Right lobe of liver (tissue), 6 donors: Measurements from ENCODE around the gene GPATCH2. TPM values are rescaled to one million over a fixed set of nuclear protein-coding genes. Genes with fewer than 3 reads are reported as not detected.

Source experiments
- ATAC-seq, 4 donors: fragments of 200-7000 bp; cut with Tn5 transposase; one replicate each; pipeline ENCODE4 v1.9.1; 2020; ENCODE audit warnings: mild to moderate bottlenecking in 4 of 4, moderate library complexity in 4 of 4
- DNase-seq, 3 donors: peaks; one replicate each; pipeline ENCODE4 v3.0.0-alpha.2; 2020
- H3K27ac ChIP-seq, 3 donors: fragments of 200-600 bp; one replicate each; pipeline ENCODE4 v1.8.0; 2022
- H3K27me3 ChIP-seq, 2 donors: fragments of 200-600 bp; one replicate each; pipeline ENCODE4 v1.8.0; 2022
- H3K36me3 ChIP-seq, 4 donors: fragments of 200-600 bp; sonication (generic) in 1 of 4; one replicate each; pipeline versions ENCODE4 v1.5.1 to v1.8.0; 2017 to 2022; ENCODE audit warnings: control low read depth in 1 of 4
- H3K4me1 ChIP-seq, 4 donors: fragments of 200-600 bp; sonication (generic) in 1 of 4; one replicate each; pipeline versions ENCODE4 v1.5.1 to v1.8.0; 2017 to 2022; ENCODE audit warnings: control low read depth in 1 of 4
- H3K4me3 ChIP-seq, 3 donors: fragments of 200-600 bp; one replicate each; pipeline ENCODE4 v1.8.0; 2022
- H3K9me3 ChIP-seq, 4 donors: fragments of 200-600 bp; sonication (generic) in 1 of 4; one replicate each; pipeline versions ENCODE4 v1.5.1 to v1.8.0; 2017 to 2022; ENCODE audit warnings: control low read depth in 1 of 4
- CTCF ChIP-seq, 4 donors: fragments of 200-600 bp in 3 of 4; fragments of 450-650 bp in 1 of 4; IDR thresholded peaks; one replicate each; pipeline versions ENCODE4 v1.5.1 to v1.8.0; 2016 to 2022; ENCODE audit warnings: antibody characterized with exemption in 4 of 4, mild to moderate bottlenecking in 2 of 4
- POLR2A ChIP-seq: fragments of 450-650 bp; IDR thresholded peaks from one replicate; pipeline ENCODE4 v1.6.1; 2017; ENCODE audit warnings: antibody characterized with exemption, mild to moderate bottlenecking
- WGBS: methylation state at CpG from one replicate; pipeline ENCODE4 v1.1.6; 2018; ENCODE audit warnings: low coverage, low lambda C conversion rate; ENCODE audit not compliant: insufficient coverage; ENCODE audit errors: missing lambda C conversion rate; 5-methylcytosine and 5-hydroxymethylcytosine counted together
- intact Hi-C, 2 donors: fragments of 100-400 bp; cut with DNase I; formaldehyde crosslinking; loops; one replicate each; pipeline versions ENCODE4 v1.11.2 to v1.14.1; 2022
- total RNA-seq, 6 experiments: library from RNA; depleted of rRNA in 2 of 6; stranded (reverse); fragments of >200 nt in 2 of 6; fragmentation: NEBNext Ultra II Directional in 3 of 6; extraction: Animal tissue kit (Norgen Biotek cat#: 25700) in 3 of 6; gene quantifications; one replicate each; pipeline versions ENCODE4 v1.1.0 to v1.2.4, GENCODE V29; 2016 to 2023
- donor health status: DM: no; HTN: yes; CAD: no.
- donor health status: DM: no; HTN: no; CAD: no.
- donor health status: DM: no; HTN: no; CAD: no.
- donor health status: DM: no; HTN: yes; CAD: no.
- donor health status: DM: no; HTN: yes; CAD: no.

The GPATCH2 gene
- total RNA-seq, 6 experiments from 2014 or later: 3.3 to 6.6 (median 4.6) TPM

- Histone ChIP-seq H3K27ac (no peak overlapping the region), H3K27me3 (no peaks in the 10 kb centered on the region), H3K4me3 (no peak overlapping the region), H3K36me3 (no peaks in the 10 kb centered on the region), H3K9me3 (no peaks in the 10 kb centered on the region), H3K4me1 (no peaks in the 10 kb centered on the region)
- ATAC-seq (no peak), DNase-seq (no peak)
- TF ChIP-seq CTCF (IDR thresholded peaks at IDR 0.05) (no peak), POLR2A (no peak)
- WGBS: 91% methylated on average over 4 of the region's 4 CpGs
- intact Hi-C loops: no loop called here
Measured at GRCh38 chr1:217562229-217562878, 68.5 kb downstream of the GPATCH2 start.

- ATAC-seq: no peak
- H3K4me1 ChIP-seq: no peaks in the 10 kb centered on the region
- no peaks in the 10 kb centered on the region for H3K36me3 ChIP-seq
- H3K9me3 ChIP-seq: no peaks in the 10 kb centered on the region
- TF ChIP-seq CTCF (IDR thresholded peaks at IDR 0.05): no peak
- TF ChIP-seq POLR2A: no peak
- H3K4me3 ChIP-seq: no peak overlapping the region
- intact Hi-C loops: no loop called here
- no peak for DNase-seq
- H3K27me3 ChIP-seq: no peaks in the 10 kb centered on the region
- H3K27ac ChIP-seq: no peak overlapping the region
- 67% methylated on average over 4 of the region's 4 CpGs for WGBS
Measured at GRCh38 chr1:217561446-217561845, 69.4 kb downstream of the GPATCH2 start.

GRCh38 chr1:217554849-217555248 is 76.0 kb downstream of the GPATCH2 start:
- DNase-seq (no peak), ATAC-seq (no peak)
- Histone ChIP-seq H3K27me3 (no peaks in the 10 kb centered on the region), H3K4me3 (no peak overlapping the region), H3K9me3 (no peaks in the 10 kb centered on the region), H3K27ac (no peak overlapping the region), H3K4me1 (no peaks in the 10 kb centered on the region), H3K36me3 (no peaks in the 10 kb centered on the region)
- 73% methylated on average over 1 of the region's 1 CpG for WGBS
- TF ChIP-seq CTCF (IDR thresholded peaks at IDR 0.05) (no peak), POLR2A (no peak)
- intact Hi-C loops: no loop called here

GRCh38 chr1:217553949-217554509 is 76.9 kb downstream of the GPATCH2 start:
- Histone ChIP-seq H3K4me1 (no peaks in the 10 kb centered on the region), H3K27ac (no peak overlapping the region), H3K4me3 (no peak overlapping the region), H3K9me3 (no peaks in the 10 kb centered on the region), H3K27me3 (no peaks in the 10 kb centered on the region), H3K36me3 (no peaks in the 10 kb centered on the region)
- ATAC-seq: no peak
- no peak for TF ChIP-seq CTCF (IDR thresholded peaks at IDR 0.05)
- no peak for TF ChIP-seq POLR2A
- WGBS: 93% methylated on average over 6 of the region's 6 CpGs
- intact Hi-C loops: no loop called here
- no peak for DNase-seq
